ENCODE data around the gene SLC22A16.

DNA sequence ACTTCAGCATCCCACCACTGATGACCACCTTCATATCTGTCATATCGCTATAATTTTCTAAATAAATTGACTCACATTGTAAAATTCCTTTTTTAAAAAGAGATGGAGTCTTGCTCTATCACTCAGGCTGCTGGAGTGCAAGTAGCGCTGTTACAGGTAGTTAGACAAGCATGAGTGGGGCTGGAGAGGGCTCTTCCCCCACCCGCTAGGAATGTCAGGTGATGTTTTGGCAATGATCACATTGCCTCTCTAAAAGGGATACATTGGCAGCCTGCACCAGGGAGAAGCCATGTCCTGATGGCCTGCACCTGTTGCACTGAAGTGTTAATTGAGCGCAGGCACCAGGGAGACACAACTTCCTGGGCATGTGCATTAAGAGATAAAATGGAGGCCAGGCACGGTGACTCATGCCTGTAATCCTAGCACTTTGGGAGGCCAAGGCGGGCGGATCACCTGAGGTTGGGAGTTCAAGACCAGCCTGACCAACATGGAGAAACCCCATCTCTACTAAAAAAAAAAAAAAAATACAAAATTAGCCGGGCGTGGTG is 16.9 kb upstream of the SLC22A16 start:
- TF ChIP-seq GABPA (IDR thresholded peaks at IDR 0.05; ENCODE audit: low read depth, low read length) (no peak), GABPA (CRISPR knock-in tag; IDR thresholded peaks at IDR 0.05; ENCODE audit: low read depth) (no peak), RCOR2 (CRISPR knock-in tag; IDR thresholded peaks at IDR 0.05) (no peak), TP53 (CRISPR knock-in tag; conservative IDR thresholded peaks at IDR 0.05) (no peak), ZSCAN20 (CRISPR knock-in tag; IDR thresholded peaks at IDR 0.05; ENCODE audit: borderline replicate concordance) (no peak)

All from HepG2 (cell line).